Subcutaneous adipose tissue (tissue), 4 donors: ENCODE data around the gene CBFA2T2. TPM values are rescaled to one million over a fixed set of nuclear protein-coding genes. Genes with fewer than 3 reads are reported as not detected.

Experiments
- total RNA-seq, 4 donors: library from RNA; depleted of rRNA; stranded (reverse); fragments of >200 nt; gene quantifications; one replicate each; pipeline ENCODE4 v1.1.0, GENCODE V29; 2016
- TF ChIP-seq, protein P1 (sequence below): fragments of 450-650 bp; IDR thresholded peaks from one replicate; pipeline ENCODE4 v1.5.1; 2016; ENCODE audit warnings: low read depth, mild to moderate bottlenecking, control low read depth, antibody characterized with exemption, moderate library complexity

The CBFA2T2 gene
- total RNA-seq, 4 donors from 2014 or later: 8.5 to 13.4 (median 10.0) TPM

DNA sequence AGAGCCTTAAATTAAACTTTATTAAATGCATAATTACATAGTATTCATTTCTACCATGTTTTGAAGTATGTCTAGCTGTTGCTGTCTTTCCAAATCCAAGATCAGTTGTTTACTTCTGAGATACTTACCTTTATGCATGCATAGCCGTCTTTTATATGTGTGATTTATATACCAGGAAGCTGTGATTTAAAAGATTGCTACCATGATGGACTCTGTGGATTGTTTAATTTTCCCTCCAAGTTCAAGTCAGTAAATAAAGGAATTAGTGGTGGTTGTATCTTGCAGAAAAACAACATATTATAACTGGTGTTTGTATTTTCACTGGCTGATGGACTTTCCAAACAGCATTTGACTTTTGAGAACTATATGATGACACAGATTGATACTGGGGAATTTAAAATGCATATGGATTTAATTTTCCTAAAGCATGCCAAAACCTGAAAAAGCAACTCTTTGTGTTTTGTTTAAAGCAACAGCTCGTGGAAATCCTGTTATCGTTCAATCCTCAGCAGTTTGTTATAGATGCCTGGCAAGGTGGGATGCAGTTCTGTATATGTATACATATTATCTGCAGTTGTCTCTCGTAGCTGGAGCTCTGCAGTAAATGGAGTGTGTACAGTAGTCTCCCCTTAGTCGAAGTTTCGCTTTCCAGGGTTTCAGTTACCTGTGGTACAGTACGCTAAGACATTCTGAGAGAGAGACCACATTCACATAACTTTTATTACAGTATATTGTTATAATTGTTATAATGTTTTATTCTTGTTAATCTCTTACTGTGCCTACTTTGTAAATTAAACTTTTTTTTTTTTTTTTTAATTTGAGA is 77.1 kb downstream of the CBFA2T2 start:
- TF ChIP-seq, protein P1, sequence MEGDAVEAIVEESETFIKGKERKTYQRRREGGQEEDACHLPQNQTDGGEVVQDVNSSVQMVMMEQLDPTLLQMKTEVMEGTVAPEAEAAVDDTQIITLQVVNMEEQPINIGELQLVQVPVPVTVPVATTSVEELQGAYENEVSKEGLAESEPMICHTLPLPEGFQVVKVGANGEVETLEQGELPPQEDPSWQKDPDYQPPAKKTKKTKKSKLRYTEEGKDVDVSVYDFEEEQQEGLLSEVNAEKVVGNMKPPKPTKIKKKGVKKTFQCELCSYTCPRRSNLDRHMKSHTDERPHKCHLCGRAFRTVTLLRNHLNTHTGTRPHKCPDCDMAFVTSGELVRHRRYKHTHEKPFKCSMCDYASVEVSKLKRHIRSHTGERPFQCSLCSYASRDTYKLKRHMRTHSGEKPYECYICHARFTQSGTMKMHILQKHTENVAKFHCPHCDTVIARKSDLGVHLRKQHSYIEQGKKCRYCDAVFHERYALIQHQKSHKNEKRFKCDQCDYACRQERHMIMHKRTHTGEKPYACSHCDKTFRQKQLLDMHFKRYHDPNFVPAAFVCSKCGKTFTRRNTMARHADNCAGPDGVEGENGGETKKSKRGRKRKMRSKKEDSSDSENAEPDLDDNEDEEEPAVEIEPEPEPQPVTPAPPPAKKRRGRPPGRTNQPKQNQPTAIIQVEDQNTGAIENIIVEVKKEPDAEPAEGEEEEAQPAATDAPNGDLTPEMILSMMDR: no peak

DNA sequence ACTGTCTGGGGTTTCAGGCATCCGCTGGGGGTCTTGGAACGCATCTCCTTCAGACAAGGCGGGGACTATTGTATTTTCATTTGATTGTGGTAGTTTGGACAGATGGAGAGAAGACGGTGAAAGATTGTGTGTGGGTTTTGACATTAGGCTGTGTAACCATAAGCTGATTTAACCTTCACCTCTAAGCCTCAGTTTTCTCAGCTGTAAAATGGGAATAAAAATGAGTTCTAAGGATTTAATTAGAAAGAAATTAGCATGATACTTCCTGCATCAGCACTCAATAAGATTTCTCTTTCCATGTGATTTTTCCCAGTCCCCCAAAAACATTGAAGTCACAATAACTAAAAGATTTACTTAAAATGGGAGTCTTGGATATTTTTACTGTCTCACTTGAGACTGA is 78.1 kb downstream of the CBFA2T2 start:
- TF ChIP-seq, protein P1: no peak

DNA sequence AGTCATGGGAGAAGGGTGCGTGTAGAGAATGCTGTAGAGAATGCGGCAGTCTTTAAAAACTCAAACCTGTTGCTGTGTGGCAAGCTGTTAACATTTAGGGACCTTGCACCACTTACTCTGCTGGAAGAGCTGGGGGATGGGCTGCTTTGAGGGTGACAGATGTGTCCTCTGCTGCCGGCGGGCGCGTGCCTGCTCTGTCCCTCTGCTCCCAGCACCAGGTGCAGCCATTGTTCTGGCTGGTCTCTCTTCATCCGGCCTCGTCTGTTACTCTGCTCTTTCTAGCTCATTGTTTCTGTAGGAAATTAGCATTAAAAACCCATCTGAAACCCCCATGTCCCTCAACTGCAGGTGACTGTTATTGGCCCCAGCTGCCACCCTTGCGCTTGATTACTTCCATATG is 78.5 kb downstream of the CBFA2T2 start:
- TF ChIP-seq, protein P1: no peak

DNA sequence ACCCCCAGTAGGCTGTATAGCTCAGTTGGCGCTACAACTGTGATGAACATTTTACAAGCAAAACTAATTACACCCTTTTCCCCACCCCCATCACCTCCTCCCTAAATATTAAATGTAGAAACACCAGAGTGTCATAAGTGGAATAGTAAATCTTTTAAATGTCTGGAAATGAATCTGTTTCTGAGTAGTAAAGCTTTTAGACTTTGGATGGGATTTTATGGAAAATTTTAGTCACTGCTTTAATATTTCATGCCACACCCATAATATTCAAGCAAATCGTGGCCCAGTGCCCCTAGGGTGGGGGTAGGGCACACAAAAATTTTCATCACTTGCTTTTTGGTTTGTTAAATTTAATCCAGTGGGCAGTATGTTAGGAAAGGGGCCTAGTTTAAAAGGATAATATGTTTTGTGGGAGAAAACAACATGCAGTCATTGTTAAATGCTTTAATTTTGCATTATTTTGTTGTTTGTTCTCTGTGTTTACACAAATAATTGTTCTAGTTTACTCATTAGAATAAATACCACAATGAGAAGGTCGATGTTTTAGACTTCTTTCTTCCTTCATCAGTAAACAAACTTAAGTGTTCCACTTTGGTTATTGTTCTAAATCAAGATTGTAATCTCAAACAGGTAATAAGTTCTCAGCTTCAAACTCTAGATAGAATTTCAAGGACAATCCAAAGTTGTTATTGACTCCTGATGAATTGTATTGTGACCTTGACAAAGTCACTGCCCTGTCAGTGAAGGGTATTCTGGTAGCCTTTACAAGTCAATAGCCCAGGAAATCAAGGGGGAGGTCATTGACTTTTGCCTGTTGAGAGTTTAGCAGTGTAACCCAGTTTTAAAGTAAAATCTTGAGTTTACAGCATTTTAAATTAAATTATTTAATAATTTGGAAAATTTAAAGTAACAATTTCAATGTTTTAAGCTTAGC is 79.2 kb downstream of the CBFA2T2 start:
- TF ChIP-seq, protein P1: no peak

DNA sequence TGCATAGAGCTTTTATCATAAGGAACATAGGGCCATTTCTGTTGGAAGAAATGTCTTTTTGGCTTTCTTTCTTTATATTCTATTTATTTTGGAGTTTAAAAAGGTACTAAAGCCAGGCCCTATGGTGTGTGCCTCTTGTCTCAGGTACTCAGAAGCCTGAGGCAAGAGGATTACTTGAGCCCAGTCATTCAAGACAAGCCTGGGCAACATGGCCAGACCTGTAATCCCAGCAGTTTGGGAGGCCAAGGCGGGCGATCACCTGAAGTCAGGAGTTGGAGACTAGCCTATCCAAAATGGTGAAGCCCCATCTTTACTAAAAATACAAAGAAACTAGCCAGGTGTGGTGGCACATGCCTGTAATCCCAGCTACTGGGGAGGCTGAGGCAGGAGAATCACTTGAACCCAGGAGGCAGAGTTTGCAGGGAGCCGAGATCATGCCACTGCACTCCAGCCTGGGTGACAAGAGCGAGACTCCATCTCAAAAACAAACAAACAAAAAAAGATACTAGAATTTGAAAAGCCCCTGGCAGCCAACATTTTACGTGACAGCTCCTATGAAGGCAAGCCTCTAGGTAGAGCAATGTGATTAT is 80.0 kb downstream of the CBFA2T2 start:
- TF ChIP-seq, protein P1: no peak

DNA sequence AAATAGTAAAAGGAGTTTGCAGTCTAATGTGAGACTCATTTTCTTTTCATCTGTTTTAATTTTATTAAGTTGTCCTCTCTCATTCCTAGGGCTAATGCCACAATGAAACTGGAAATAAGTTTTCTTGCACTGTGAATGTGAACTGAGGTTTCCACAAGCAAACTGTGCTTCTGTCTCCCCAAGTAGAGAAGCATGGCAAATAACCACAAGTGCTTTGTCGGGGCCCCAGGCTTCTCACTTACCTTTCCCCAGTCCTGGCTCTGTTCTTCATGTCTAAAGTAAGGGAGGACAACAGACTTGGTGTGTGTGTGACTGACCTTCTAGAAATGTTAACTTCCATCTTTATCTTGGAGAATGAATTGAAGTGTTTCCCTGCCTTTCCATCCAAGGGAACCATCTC is 80.8 kb downstream of the CBFA2T2 start:
- TF ChIP-seq, protein P1: no peak

DNA sequence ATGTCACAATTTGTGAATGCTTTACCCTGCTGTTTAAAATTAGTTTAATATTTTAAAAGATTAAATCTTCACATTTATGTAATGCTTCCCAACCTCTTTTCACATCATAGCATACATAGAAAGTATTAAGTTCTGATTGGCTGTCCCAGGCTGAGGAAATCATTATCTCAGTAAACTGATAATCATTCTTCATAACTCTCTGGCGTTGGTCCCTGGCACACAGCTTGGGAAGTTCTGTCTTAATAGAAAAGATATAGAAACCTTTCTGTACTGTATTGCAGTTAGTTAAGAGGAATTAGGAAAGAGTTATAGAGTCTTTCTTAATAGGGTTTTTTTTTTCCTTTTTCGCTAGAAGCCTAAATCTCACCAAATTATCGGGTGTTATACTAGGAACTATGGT is 85.4 kb downstream of the CBFA2T2 start:
- TF ChIP-seq, protein P1: no peak
